PC-9 (cell line): Measurements from ENCODE around the gene FBLL1. TPM values are rescaled to one million over a fixed set of nuclear protein-coding genes. Genes with fewer than 3 reads are reported as not detected.
"Not testable (repeated sequence)": the region's sequence is repeated elsewhere in the genome, so short reads cannot be mapped to it uniquely, and the experiment has no call there.

Experiments used
- BruUV-seq: library from RNA; stranded (reverse); fragments of 400-500 nt; replicated peaks from 2 replicates; lab custom pipeline; 2021; lab: Mats Ljungman, UMichigan
- CTCF ChIA-PET: fragments of 300-600 bp; sonication (Branson Sonifier 250); formaldehyde crosslinking; loops from one replicate; lab custom pipeline; 2022; ENCODE audit warnings: antibody characterized with exemption; lab: Charles Lee
- POLR2A ChIA-PET: fragments of 300-600 bp; sonication (Branson Sonifier 250); formaldehyde crosslinking; loops from one replicate; lab custom pipeline; 2022; ENCODE audit warnings: antibody characterized with exemption; ENCODE audit not compliant: unreplicated experiment; lab: Charles Lee
- DNase-seq, 2 experiments: peaks; one replicate each; pipeline versions ENCODE4 v3.0.0 to v3.0.0-alpha.2; 2015 to 2022; ENCODE audit warnings: mixed read lengths in 1 of 2
- H2AFZ ChIP-seq: fragments of 200-600 bp; sonication (generic); 2 replicates; pipeline ENCODE4 v1.8.1; 2017; ENCODE audit warnings: antibody characterized with exemption
- H3F3A ChIP-seq: fragments of 200-600 bp; sonication (generic); 2 replicates; pipeline ENCODE4 v1.8.1; 2017; ENCODE audit warnings: antibody characterized with exemption, mild to moderate bottlenecking, low read depth; ENCODE audit not compliant: insufficient read depth
- H3K27ac ChIP-seq: fragments of 200-600 bp; sonication (generic); 2 replicates; pipeline ENCODE4 v1.6.1; 2016; ENCODE audit warnings: mixed run types
- H3K27me3 ChIP-seq: fragments of 200-600 bp; sonication (generic); 2 replicates; pipeline ENCODE4 v1.6.1; 2016; ENCODE audit warnings: low read depth, mixed run types; ENCODE audit not compliant: insufficient read depth
- H3K36me3 ChIP-seq: fragments of 200-600 bp; sonication (generic); 2 replicates; pipeline ENCODE4 v1.6.1; 2016; ENCODE audit warnings: low read depth, mixed run types
- H3K4me1 ChIP-seq: fragments of 200-600 bp; sonication (generic); replicated peaks from 2 replicates; pipeline ENCODE4 v1.6.1; 2016; ENCODE audit warnings: mixed run types; ENCODE audit not compliant: insufficient read depth
- H3K4me2 ChIP-seq: fragments of 200-600 bp; sonication (generic); 2 replicates; pipeline ENCODE4 v1.6.1; 2017; ENCODE audit warnings: mixed run types
- H3K4me3 ChIP-seq: fragments of 200-600 bp; sonication (generic); 2 replicates; pipeline ENCODE4 v1.6.1; 2016; ENCODE audit warnings: mixed run types
- H3K79me2 ChIP-seq: fragments of 200-600 bp; sonication (generic); 2 replicates; pipeline ENCODE4 v1.6.1; 2017; ENCODE audit warnings: low read depth, mixed run types
- H3K9me2 ChIP-seq: fragments of 200-600 bp; sonication (generic); 2 replicates; pipeline ENCODE4 v1.8.1; 2017; ENCODE audit warnings: mild to moderate bottlenecking; ENCODE audit not compliant: insufficient read depth
- H3K9me3 ChIP-seq: fragments of 200-600 bp; sonication (generic); 2 replicates; pipeline ENCODE4 v1.8.1; 2016; ENCODE audit warnings: low read depth; ENCODE audit not compliant: insufficient read depth
- H4K20me1 ChIP-seq: fragments of 200-600 bp; sonication (generic); 2 replicates; pipeline ENCODE4 v1.8.1; 2017; ENCODE audit not compliant: insufficient read depth
- EZH2 ChIP-seq: fragments of 200-600 bp; sonication (generic); IDR thresholded peaks from 2 replicates; pipeline ENCODE4 v1.8.0; 2017; ENCODE audit warnings: antibody characterized with exemption, low read depth
- intact Hi-C: fragments of 100-400 bp; cut with micrococcal nuclease; formaldehyde crosslinking; loops from one replicate; pipeline ENCODE4 v1.10.0; 2022; ENCODE audit not compliant: unreplicated experiment
- total RNA-seq: library from RNA; stranded (reverse); gene quantifications from 2 replicates; pipeline ENCODE4 v1.2.3, GENCODE V29; 2021
- TF ChIP-seq, protein P1 (sequence below): fragments of 200-600 bp; sonication (generic); conservative IDR thresholded peaks from 2 replicates; pipeline ENCODE4 v1.6.1; 2017; ENCODE audit warnings: mixed run types, antibody characterized with exemption, mild to moderate bottlenecking, moderate library complexity

FBLL1 gene
- total RNA-seq, 1 experiment from 2014 or later, result not detected

DNA sequence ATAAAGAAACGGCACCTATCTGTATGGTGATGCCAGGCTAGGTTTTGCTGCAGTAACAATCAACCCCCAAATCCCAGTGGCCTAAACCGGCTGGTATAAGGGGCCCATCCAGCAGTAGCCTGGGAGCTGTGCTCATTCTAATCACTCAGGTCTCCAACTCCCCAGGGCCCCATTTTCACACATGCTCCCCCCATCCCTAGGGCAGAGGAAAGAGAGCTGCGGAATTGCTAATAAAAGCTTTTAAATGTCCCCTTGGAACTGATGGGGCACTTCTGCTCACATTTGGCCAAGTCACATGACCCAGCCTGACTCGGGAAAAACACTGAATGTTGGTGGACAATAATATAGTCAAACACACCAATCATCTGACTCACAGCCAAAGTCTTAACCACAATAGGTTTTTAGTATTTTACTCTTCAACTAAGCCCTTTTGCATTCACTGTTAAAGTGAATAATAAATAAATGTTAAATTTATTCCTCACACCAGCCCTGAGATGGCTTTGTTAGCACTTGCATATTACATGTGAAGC lies 1.6 kb downstream of the FBLL1 start:
- H3K4me2 ChIP-seq, result no peak overlapping the region
- H2AFZ ChIP-seq, result no peak overlapping the region
- no peaks in the 10 kb centered on the region for H3F3A ChIP-seq
- H3K27me3 ChIP-seq, result 0 out of 2 replicates have a peak, but pooled peaks cover 4% of the 10 kb centered on the region
- TF ChIP-seq, protein P1, sequence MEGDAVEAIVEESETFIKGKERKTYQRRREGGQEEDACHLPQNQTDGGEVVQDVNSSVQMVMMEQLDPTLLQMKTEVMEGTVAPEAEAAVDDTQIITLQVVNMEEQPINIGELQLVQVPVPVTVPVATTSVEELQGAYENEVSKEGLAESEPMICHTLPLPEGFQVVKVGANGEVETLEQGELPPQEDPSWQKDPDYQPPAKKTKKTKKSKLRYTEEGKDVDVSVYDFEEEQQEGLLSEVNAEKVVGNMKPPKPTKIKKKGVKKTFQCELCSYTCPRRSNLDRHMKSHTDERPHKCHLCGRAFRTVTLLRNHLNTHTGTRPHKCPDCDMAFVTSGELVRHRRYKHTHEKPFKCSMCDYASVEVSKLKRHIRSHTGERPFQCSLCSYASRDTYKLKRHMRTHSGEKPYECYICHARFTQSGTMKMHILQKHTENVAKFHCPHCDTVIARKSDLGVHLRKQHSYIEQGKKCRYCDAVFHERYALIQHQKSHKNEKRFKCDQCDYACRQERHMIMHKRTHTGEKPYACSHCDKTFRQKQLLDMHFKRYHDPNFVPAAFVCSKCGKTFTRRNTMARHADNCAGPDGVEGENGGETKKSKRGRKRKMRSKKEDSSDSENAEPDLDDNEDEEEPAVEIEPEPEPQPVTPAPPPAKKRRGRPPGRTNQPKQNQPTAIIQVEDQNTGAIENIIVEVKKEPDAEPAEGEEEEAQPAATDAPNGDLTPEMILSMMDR, result no peak
- no peak for TF ChIP-seq EZH2
- no peaks in the 10 kb centered on the region for H4K20me1 ChIP-seq
- H3K27ac ChIP-seq, result no peak overlapping the region
- intact Hi-C loops, result no loop called here
- no peaks in the 10 kb centered on the region for H3K9me2 ChIP-seq
- POLR2A ChIA-PET, result no interaction called here
- DNase-seq, result no peak
- H3K9me3 ChIP-seq, result no peaks in the 10 kb centered on the region
- H3K4me3 ChIP-seq, result no peak overlapping the region
- H3K79me2 ChIP-seq, result no peaks in the 10 kb centered on the region
- BruUV-seq, result no TSS peak
- no peaks in the 10 kb centered on the region for H3K36me3 ChIP-seq
- H3K4me1 ChIP-seq, result no peaks in the 10 kb centered on the region
- CTCF ChIA-PET, result no interaction called here

DNA sequence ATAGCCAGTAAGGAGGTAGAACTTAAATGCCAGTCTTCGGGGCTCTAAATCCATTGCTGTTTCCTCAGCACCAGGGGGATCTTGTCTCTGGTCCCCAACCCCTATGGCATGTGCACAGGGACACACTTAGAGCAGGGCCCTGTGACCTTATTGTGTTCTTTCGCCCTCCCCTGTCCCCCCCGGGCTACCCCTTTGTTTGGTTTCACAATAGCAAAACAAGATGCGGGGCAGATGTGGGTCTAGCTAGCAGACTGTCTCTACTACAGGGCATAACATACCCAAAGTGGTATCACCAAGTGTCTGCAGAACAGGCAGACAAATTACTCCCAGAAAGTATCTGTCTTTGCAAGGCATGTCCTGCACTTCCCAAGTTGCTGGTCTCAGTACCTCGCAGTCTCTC lies 2.1 kb downstream of the FBLL1 start:
- Histone ChIP-seq H3F3A (no peaks in the 10 kb centered on the region), H3K36me3 (no peaks in the 10 kb centered on the region), H3K9me3 (no peaks in the 10 kb centered on the region), H3K79me2 (no peaks in the 10 kb centered on the region), H2AFZ (no peak overlapping the region), H3K9me2 (no peaks in the 10 kb centered on the region), H3K4me2 (no peak overlapping the region), H3K27ac (no peak overlapping the region), H3K4me3 (no peak overlapping the region), H3K4me1 (no peaks in the 10 kb centered on the region), H3K27me3 (0 out of 2 replicates have a peak, but pooled peaks cover 4% of the 10 kb centered on the region), H4K20me1 (no peaks in the 10 kb centered on the region)
- intact Hi-C loops, result no loop called here
- POLR2A ChIA-PET, result no interaction called here
- BruUV-seq, result no TSS peak
- TF ChIP-seq EZH2, result no peak
- TF ChIP-seq, protein P1, result no peak
- CTCF ChIA-PET, result no interaction called here
- DNase-seq, result no peak

DNA sequence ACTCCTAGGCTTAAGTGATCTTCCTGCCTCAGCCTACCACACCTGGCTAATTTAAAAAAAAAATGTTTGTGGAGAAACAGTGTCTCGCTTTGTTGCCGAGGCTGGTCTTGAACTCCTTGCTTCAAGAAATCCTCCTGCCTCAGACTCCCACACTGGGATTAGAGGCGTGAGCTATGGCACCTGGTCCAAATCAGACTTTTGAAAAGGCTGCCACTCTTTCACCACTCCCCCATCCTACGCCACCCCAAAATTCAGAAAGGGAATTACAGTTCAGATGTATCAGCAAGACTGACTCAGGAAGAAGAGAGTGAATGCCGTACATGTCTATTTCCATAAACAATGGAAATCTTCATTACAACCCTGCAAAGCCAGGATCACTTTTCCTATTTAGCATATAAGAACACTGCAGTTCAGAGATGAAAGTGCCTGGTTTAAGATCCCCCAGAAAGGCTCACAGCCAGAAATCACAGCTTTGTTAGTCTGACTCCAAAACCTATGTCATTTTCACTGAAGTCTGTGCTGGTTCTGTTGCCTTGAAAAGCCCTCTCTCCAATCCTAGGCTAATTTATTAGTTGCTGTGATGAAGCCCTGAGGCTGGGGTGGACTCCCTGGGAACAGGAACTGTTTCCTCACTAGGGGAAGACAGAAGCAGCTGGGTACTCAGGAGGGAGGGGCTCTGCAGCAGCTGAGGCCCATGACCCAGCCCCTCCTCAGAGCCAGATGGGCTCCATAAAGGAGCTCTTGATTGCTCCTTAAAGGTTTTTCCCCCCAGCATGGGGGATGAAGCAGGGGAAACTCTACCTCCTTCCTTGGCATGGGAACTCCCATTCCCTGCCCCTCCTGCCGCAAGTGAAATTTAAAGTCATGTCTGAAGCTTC lies 3.1 kb downstream of the FBLL1 start:
- intact Hi-C loops, result no loop called here

DNA sequence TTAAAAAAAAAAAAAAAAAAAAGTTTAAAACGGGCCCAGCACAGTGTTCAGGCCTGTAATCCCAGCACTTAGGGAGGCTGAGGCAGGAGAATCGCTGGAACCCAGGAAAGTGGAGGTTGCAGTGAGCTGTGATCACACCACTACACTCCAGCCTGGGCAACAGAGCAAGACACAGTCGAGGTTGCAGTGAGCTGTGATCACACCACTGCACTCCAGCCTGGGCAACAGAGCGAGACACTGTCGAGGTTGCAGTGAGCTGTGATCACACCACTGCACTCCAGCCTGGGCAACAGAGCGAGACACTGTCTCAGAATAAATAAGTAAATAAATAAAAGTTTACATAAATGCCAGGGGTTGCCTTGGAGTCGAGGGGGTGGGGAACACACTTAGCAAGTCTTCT lies 5.2 kb downstream of the FBLL1 start:
- DNase-seq, H3K9me3 ChIP-seq, H2AFZ ChIP-seq, intact Hi-C loops, H3F3A ChIP-seq, H3K4me3 ChIP-seq, H3K27me3 ChIP-seq, H3K4me2 ChIP-seq, H3K27ac ChIP-seq, CTCF ChIA-PET, H3K79me2 ChIP-seq, BruUV-seq, H3K4me1 ChIP-seq, POLR2A ChIA-PET, H3K9me2 ChIP-seq, H4K20me1 ChIP-seq, H3K36me3 ChIP-seq: not testable (repeated sequence)

More for the DNA sequence above, 3.1 kb downstream of the FBLL1 start:
- Histone ChIP-seq H4K20me1 (no peaks in the 10 kb centered on the region), H3K27ac (no peak overlapping the region), H2AFZ (no peak overlapping the region), H3K4me2 (no peak overlapping the region), H3K79me2 (no peaks in the 10 kb centered on the region), H3K4me3 (no peak overlapping the region), H3K36me3 (no peaks in the 10 kb centered on the region), H3K4me1 (no peaks in the 10 kb centered on the region), H3K27me3 (0 out of 2 replicates have a peak, but pooled peaks cover 4% of the 10 kb centered on the region), H3K9me3 (no peaks in the 10 kb centered on the region), H3K9me2 (no peaks in the 10 kb centered on the region), H3F3A (no peaks in the 10 kb centered on the region)
- DNase-seq, result no peak
- ChIA-PET CTCF (no interaction called here), POLR2A (no interaction called here)
- TF ChIP-seq, protein P1, result no peak
- TF ChIP-seq EZH2, result no peak
- no TSS peak for BruUV-seq
